ENCODE measurements around the gene CSF1.

CSF1 gene

DNA sequence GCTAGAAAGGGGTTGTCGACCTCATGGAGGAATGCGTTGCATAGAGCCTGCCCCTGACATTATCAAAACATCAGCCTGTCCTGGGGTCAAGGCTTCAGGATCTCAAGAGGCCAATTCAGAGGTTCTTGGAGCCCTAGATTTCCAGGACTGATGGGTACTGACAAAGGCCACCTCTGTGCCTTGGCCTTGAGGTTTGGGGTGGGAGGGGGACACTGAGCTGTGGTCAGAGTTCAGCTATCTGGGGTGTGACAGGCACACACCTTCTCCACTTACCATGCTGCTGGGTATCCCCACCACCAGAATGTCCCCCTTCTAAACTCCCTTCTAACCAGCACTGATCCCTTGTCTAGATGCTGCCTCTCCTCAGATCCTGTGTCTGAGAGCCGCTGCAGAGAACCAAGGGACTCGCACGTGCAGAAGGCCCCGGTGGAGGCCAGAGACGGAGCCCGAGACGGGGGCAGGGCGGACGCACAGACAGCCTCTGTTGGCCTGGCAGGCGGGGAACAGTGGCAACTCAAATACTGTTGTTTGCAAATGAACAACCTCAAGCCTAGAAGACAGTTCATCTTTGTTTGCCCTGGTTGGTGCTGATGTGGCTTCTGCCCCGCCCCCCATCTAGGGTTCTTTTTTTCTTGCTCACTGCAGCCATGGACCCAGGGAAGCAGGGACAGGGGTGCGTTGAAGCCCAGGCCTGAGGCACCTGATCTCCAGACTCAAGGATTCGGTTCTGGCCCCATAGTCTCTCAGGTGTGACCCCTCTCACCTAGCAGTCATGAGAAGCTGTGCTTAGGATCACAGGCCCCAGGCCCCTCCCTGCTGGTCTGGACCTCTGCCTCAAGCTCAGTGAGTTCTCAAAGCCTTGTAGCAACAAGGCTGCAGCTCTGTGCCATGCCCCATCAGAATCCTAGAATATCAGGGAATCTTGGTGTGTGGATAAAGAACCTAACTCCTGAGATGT, 28.1 kb upstream of the CSF1 start:
- DNase-seq = no peak

DNA sequence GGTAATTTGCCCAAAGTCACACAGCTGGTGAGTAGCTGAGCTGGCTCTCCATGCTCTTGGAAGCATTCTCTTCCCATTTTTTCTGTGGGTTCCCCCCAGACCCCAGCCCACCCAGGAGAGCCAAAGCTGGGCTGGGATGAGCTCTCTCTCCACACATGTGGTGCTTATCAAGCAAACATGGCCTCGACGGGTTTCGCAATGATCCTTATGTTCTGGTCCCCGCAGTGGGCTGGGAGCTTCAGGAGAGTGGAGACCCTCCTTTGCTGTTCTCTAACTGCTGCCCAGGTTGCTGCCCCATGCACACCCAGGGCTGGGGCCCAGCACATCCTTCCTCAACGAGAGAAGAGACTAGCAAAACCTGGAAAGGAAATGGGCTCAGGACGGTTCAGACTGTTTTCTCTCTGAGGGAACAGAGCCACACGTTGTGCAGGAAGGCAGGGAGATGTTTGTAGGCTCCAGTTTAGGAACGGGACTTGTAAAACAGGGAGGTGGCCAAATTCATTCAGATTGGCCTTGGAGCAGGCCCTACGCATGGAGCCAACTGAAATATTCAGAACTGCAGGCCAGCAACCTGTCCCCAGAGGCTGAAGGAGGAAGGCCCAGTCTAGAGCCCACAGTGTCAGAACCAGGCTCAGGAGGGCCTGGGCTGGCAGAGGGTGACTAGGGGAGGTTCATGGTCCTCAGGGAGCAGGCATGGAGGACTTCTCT, 27.2 kb upstream of the CSF1 start:
- no peak for DNase-seq

DNA sequence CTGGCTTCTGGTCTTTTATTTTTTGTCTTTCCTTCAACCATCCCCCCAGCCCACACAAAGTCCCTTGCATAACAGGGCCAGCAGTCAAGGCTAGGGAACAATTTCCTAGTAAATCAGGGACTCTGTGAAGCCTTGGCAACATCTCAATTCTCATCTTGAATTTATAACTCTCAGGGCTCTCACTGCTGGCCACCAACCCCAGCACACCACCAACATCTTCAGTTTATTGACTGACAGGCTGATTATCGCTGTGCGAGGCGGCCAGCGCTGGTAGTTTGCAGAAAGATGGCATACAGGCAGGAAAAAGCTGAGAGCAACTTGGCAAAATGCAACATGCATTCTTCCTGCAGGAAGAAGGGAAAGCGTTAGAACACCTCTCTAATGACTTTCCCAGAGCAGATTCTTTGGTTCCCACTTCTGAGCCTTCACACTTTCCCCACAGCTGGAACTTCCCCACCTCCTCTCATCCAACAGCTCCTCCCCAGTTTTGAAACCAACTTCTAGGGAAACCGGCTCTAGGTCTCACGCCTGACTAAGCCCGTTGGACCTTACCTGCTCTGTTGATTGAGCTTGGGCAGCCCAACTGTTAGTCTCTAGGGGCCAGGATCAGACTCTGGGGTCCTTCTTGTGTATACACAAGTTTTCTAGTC, 26.3 kb upstream of the CSF1 start:
- DNase-seq = no peak

DNA sequence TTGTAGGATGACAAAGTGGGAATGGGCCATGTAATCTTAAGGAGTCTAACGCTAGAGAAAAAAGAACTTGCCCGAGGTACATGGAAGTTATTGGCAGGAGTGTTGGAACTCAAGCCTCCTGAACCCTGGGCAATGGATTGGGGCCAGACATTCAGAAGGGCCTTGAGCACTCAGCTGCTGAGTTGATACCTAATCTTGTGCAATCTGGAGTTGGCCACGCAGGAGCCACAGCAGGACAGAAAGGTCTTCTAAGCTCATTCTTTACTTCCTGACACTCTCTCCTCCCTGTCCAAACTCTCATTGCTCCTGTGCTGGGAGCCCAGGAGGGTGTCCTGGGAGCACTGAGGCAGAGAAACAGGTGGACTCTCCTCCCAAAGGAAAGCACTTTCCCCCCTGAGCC, 25.1 kb upstream of the CSF1 start:
- no peak for DNase-seq

DNA sequence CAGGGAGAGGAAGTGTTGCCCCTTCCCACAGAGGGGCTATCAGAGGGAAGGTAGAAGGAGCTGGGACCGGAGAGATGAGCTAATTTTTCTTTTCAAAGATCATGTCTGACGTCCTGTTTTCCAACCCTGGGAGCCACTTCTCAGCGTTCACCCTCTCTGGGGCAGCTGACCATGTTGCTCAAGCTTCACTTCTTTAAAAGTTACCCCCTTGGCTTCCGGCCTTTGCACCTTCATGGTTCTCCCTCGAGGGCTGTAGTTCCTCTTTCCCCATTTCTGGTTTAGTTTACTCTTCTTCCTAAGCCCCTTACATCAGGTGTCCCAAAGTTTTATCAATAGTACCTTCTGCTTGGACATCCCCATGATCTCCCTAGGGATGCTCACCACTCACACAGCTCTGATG, 23.8 kb upstream of the CSF1 start:
- DNase-seq = no peak

DNA sequence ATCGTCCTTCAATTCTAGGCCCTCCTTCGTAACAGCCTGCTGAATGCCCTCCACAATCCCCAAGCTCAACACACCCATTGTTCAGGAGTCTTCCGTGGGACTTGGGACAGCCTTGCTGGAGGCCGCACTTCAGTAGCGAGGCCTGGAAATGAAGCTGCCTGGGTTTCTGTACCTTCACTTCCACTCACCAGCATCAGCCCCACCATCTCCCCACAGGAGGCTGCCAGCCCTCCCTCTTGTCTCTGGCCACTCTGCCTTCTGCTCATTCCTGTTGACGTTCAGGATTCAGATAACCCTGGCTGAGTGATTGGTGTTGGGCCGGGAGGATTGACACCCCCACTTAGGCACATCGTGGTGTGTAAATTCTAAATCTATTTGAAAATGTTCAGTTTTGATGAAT, 23.4 kb upstream of the CSF1 start:
- no peak for DNase-seq

DNA sequence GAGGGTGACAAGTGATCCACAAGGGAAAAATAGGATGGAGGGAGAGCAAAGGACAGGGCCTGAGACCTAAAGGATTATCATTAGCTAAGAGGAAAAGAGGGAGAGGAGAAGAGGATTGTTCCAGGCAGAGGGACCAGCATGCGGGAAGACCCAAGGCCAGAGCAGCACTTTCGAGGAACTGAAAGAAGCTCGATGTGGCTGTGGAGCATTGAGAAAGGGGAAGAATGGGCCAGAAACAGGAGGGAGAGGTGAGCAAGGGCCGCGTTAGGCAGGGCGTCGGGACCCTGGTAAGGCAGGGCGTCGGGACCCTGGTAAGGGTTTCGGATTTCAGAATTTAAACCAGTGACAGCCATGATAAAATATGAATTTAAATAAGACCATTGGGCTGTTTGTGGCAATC, 22.8 kb upstream of the CSF1 start:
- no peak for DNase-seq

DNA sequence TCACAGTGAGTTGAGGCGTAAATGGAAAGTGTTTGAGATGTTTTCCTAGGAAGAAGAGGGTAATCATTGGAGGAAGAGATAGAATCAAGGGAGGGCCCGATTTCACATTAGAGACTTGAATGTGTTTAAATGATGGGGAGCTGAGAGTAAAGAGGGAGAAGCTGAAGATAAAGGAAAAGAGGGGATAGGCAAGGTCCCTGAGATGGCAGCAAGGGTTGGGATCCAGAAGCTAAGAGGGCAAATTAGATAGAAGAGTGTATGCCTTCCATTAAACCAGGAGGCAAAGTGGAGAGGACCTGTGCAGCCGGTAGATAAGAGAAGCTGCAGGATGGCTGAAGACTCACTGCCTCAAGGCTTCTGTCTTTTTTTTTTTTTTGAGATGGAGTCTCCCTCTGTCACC, 21.6 kb upstream of the CSF1 start:
- no peak for DNase-seq

DNA sequence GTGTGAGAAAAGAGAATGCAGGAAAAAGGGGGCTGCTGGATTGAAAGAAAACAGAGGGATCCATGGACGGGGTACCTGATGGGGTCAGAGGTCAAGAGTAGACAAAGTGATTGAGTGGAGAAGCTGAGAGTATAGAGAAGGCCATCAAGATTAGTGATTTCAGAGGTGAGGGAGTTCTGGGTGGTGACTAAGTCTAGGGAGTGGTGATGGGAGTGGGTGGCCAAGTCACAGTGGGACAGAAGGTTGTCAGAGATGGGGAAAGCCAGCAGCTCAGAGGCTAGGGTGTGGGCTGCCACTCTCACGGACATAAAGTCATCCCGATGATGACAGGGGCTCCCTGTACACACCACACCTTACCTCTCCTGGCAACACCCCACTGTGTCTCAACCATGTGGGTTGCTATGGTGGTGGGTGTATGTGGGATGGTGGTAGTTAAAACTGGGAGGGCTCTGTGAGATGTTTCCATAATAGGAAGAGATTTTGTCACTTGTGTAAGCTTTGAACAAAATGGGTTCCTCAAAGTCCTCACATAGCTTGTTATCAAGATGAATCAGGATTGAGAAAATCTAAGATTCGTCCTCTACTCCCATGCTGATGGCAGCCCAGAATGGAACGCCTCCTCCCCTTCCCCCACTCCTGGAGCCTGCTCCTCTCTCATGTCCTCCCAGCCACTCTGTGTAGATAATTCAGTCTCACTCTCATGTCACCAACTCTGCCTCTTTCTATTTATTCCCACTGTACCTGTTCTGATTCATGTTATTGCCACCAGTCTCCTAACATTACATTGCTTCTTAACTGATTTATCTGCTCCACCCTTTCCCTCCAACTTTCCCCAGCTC, 20.3 kb upstream of the CSF1 start:
- DNase-seq = no peak

DNA sequence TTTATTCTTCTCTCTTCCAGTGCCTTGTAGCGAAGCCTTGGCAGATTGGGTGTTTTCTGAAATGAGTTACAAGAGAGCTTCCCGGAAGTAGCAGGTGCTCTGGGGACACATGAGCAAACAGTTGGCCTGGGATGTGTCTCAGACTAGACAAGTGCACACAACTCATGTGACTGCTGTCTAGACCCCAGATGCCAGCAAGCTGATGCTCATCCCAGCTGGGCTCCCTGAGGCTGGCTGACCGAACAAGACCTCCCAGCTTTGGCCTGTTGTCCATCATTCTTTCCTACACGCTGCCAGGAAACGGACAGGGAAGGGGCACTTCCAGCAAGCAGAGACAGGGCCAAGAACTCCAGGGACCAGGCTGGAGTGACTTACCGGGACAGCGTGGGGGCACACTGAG, 18.7 kb upstream of the CSF1 start:
- DNase-seq = no peak

DNA sequence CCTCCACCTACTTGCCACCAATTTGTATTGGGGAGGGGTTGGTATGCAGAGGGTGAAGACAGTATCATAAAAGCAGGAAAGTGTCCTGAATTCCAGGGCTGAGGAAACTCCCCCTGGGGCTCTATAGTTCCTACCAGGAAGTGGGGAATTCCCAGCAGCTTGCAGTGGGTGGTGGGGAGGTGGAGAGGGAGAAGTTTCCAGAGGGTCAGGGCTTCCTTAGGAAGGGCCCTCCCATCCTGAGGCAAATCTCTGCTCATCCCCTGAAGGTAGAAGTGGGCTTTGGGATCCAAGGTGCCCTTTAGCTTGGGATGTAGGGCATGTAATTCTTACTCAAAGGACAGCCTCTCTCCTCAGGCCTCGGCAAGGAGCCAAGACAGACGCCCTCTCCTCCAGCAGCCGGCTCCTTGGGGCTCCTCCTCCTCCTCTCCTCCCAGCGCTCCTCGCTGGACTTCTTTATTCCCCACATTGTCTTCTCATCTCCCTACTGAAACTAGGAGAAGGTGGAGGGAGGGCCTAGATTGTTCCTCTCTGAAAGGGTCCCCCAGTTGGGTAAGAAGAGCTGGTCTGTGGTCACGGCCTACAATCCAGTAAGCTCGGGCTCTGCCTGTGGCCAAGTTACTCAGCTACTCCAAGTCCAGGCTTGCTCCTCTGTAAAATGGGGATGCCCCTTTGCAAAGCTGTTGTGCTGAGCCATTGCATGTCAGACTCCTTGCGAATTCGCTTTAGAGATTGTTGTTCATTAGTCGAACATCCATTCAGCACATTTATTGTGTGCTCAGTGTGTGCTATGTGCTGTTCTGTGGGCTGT, 17.9 kb upstream of the CSF1 start:
- DNase-seq = no peak

DNA sequence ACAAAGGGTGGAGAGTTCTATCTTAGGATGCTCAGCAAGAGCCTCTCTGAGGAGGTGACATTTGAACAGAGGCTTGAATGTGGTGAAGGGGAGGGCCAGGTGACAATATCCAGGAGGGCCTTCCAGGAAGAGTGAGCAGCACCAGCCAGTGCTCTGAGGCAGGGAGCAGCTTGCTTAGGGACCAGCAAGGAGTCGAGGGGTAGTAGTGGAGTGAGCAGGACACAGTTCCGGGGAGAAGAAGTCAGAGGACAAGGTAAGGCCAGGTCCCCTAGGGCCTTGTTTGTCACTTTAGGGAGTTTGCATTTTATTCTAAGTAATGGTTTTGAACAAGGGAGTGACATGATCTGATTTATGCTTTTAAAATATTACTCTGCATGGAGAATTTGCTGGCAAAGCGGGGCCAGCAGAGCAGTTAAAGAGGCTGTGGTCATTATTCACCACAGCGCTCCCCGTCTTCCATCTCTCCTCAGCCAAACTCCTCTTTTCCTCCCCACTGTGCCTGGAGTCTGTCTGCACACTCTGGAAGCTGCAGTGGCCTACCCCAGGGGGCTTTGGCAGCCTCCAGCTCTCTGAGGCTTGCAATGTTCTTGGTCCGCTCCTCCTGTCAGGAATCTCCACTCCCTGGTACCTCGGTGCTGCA, 17.0 kb upstream of the CSF1 start:
- DNase-seq = no peak

DNA sequence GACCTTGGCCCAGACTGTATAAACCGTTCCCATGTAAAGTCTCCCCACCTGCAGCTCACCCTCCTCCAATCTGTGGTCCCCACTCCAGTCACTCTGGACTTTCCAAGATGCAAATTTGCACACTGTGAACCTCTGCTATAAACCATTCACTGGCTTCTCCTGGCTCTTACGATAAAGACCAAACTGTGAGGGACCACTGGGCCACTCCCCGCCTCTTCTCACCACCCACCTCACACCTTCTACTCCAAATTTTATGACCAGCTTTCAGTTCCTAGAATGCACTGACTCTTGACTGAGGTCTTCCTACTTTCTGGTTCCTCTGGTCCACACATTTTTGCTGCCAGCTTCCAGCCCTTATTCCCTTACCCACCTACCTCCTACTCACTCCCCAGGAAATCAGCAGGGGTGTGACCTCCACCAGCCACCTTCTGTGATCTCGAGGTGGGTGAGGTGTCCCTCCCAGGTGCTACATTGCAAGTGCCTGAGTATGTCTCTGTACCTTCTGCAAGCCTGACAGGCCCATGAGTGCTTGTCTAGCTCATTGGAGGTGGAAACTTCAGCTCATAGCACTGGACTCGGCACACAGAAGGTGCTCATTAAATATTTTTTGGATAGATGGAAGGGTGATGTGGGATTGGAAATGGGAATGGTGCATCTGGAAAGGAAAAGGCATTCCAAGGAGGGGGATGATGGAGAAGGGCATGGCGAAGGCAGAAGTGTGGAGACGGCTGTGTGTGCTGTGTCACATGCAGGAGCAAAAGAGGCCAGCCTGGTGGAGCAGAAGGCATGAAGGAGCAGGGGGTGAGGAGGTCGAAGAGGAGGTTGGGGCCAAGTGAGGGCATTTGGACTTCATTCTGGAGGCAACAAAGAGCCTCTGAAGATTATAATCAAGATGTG, 15.6 kb upstream of the CSF1 start:
- no peak for DNase-seq

DNA sequence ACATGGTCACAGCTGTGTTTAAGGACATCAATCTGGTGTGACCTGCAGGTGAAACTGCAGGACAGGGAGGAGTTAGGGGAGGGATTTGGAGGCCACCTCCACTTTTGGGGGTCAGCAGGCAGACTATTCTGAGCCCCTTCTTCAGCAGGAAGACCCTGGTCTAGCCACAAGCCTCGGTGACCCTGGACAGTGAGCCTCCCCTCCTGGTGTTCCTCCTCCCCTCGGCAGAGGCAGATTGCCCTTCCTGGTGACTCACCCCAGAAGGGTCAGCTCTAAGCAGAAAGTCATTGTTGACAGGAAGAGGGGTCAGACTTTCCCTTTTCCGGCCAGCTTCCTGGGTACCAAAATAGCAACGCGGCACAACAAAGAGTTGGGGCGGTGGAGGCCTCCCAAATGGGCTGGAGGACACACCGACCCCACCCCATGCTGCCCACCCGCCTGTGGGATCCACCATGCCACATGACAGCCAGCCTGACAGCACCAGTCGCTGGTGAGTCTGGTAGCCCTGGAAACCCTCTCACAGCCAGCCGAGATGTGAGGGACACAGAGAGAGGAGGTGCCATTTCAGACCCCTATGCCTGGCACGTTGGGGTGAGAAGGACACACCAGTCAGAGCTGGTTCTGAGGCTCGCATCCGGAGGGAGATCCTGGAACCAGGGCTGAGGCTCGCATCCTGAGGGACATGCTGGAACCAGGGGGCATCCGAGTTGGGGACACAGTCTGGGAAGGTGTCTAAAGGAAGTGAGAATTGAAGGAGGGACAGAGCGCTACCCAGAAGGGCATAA, 14.7 kb upstream of the CSF1 start:
- DNase-seq = no peak

DNA sequence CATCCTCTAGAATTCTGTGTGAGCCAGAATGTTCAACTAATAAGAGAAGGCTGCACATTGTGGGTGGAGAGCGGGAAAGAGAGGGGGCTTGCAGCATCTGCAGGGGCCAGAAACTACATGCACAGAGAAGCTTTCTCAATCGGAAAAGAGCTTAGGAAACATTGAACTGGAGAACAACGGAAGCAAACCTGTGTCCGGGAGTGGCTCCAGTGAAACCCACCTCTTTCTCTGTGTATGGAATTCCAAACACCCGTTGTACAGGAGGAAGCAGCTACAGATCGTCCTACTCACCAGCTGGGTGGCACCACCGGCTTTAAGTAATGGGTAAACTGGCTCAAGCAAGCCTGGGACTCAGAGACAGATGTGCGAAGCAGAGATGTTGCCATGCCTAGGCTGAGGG, 14.0 kb upstream of the CSF1 start:
- no peak for DNase-seq

DNA sequence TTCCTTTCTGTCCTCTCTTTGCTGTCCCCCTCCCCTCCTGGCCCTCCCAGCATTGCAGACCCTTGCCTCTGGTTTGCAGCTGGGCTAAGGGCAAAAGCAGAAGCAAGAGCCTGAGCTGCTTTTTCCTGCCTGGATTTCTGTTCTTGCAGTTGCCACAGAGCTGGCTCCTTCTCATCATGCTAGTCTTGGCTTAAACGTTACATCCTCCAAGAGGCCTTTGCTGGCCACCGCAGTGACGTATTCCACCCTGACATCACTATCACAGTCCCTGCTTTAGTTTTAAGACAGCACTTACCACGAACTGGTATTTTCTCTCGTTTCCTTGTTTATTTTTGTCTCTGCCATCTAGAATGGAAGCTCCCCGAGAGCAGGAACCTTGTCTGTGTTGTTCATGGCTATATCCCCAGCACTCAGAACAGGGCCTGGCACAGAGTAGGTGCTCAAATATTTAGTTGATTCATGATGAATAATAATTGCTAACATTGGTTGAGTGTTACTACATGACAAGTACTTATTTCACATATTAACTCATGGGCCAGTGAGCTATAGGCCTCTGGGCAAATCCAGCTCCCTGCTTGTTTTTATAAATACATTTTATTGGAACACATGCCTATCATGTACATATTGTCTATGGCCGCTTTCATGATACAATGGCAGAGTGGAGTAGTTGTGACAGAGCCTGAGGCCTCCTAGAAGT, 13.2 kb upstream of the CSF1 start:
- no peak for DNase-seq

DNA sequence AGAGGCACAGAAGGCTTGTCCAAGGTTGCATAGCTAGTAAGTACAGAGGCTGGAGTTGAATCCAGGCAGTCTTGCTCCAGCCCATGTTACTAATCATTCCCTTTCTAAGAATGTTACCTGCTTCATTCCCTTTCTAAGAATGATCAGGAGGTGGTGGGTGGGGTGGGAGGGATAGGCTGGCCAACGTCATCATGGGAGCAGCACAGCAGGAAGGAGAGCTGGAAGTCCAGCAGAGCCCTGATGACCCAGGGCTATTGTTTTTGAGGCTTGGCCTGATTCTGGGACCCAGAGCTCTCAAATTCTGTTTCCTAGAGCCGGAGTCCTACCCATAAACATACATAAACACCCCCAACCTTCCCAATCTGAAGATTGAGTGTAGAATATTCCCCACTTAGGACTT, 11.8 kb upstream of the CSF1 start:
- no peak for DNase-seq

DNA sequence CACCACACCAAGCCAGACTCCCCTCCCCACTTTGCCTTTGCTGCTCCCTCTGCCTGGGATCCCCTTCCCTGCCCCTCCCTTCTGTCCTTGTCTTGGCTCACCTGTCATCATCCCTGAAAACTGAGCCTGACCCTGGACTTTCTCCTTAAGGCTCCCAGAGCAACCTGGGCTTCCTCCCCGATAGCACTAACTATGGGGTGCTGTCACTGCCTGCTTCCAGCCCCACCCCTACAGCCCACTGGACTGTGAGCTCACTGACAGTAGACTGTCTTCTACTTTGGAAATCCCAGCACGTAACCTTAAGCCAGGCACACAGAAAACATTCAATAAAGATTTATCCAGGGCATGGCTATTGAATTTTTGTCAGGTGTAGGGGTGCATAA, 9.5 kb upstream of the CSF1 start:
- no peak for DNase-seq

DNA sequence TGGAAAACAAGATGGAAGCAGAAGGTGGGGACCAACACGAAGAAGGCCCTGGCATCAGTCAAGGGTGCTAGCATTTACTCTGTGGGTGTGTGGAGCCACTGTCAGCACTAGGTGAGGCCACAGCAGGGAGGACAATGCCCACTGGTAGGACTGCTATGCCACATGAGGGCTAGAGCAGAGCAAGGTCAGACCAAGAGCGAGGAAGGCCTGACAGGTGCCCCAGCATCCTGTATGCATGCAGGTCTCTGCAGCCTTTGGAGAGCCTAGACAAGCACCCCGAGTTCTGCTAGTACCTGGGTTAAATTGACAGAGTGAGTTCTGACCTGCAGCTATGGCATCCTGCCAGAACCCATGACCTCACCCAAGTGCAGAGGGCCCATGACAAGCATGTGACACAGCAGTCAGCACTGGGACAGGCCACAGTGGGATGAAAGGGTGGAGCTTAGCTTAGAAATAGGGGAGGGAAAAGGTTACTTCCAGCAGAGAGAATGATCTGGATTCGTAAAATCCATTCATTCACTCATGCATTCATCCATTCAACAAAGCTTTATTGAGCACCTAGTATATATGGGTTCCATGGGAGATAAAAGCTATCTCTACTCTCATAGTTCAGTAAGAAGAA, 9.0 kb upstream of the CSF1 start:
- no peak for DNase-seq

Data from amniotic stem cell (primary cell).